AG09309 (cell line): Measurements from ENCODE around the gene SNX15.
A peak's percentile ranks its signal among the peaks of the same experiment; 100 is the strongest.

Source experiments
- DNase-seq: peaks from one replicate; pipeline ENCODE4 v3.0.0-alpha.2; 2010; ENCODE audit warnings: low read depth
- H3K4me3 ChIP-seq: 2 replicates; pipeline ENCODE4 v1.5.1; 2011; ENCODE audit warnings: mild to moderate bottlenecking, low read depth, low read length, moderate library complexity; ENCODE audit not compliant: control insufficient read depth
- TF ChIP-seq, protein P1 (sequence below): IDR thresholded peaks from 2 replicates; pipeline ENCODE4 v1.5.1; 2011; ENCODE audit warnings: mild to moderate bottlenecking, low read depth, low read length, inconsistent platforms; ENCODE audit not compliant: insufficient read depth, control insufficient read depth; ENCODE audit errors: missing control alignments

SNX15 gene

DNA sequence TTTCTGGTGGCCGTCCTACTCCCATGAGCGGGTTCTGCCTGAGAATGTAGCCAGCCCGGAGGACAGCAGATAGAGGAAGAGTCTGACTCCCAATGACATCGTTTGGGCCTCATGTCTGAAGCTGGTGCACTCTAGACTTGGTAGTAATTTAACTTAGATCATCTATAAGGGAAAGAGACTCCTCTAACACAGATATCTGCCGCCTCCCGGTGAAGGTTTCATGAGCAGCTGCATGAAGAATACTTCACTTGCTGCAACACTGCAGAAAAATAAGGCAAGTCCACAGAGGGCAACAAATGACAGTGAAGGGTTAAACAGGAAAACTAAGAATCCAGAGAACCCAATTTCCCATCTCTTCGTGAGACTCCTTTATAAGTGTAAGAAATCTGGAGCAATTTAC, 19.2 kb upstream of the SNX15 start:
- TF ChIP-seq, protein P1, sequence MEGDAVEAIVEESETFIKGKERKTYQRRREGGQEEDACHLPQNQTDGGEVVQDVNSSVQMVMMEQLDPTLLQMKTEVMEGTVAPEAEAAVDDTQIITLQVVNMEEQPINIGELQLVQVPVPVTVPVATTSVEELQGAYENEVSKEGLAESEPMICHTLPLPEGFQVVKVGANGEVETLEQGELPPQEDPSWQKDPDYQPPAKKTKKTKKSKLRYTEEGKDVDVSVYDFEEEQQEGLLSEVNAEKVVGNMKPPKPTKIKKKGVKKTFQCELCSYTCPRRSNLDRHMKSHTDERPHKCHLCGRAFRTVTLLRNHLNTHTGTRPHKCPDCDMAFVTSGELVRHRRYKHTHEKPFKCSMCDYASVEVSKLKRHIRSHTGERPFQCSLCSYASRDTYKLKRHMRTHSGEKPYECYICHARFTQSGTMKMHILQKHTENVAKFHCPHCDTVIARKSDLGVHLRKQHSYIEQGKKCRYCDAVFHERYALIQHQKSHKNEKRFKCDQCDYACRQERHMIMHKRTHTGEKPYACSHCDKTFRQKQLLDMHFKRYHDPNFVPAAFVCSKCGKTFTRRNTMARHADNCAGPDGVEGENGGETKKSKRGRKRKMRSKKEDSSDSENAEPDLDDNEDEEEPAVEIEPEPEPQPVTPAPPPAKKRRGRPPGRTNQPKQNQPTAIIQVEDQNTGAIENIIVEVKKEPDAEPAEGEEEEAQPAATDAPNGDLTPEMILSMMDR: no peak
- H3K4me3 ChIP-seq: no peak overlapping the region
- DNase-seq: no peak

DNA sequence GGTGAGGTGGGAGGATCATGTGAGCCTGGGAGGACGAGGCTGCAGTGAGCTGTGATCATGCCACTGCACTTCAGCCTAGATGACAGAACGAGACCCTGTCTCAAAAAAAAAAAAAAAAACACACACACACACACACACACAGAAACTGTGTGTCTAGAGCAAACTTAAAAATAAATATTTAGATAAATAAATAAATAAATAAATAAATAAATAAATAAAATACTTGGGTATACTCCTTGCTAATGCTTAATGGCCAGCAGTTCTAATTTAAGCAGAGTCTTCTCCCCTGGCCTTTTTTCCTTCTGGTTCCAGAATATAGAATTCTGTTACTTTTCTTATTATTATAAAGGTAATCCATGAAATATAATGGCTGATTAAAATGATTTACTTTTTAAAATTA, 18.4 kb upstream of the SNX15 start:
- DNase-seq: no peak

DNA sequence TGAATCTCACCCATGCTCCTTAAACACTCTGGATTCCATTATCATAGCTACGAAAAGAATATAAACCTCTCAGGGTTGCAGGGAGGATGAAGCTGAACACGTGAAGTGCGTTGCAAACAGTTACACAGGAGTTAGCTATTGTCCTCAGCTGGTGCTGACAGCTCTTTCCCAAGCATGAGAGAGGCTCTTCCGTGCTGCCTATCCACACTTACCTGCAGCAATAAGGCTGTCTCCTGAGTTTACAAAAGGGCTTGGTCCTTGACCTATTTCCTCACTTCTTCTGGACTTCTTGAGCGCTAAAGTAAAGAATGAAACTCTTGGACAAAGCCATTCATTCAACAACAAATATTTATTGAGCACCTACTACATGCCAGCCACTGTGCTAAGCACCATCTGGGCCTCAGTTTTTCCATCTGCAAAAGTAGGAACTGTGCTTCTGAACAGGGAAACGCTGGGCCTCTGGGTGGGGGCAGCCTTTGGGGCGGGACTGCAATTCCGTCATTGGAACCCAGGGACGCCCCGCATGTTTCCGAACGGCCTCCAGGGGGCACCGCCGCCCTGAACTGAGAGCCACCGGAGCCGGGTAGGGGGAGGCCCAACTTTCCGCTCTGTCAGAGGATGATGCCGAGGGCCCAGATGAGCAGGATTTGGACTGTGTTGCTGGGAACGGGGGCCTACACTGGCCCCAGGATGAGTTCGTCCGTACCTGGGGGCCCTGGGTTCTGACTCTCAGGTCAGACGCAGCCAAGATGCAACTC, 13.9 kb upstream of the SNX15 start:
- TF ChIP-seq, protein P1: peak; percentile 93
- H3K4me3 ChIP-seq: peak overlapping the region; percentile 82
- DNase-seq: peak; percentile 45

More for the DNA sequence above, 18.4 kb upstream of the SNX15 start:
- TF ChIP-seq, protein P1: no peak
- H3K4me3 ChIP-seq: no peak overlapping the region

DNA sequence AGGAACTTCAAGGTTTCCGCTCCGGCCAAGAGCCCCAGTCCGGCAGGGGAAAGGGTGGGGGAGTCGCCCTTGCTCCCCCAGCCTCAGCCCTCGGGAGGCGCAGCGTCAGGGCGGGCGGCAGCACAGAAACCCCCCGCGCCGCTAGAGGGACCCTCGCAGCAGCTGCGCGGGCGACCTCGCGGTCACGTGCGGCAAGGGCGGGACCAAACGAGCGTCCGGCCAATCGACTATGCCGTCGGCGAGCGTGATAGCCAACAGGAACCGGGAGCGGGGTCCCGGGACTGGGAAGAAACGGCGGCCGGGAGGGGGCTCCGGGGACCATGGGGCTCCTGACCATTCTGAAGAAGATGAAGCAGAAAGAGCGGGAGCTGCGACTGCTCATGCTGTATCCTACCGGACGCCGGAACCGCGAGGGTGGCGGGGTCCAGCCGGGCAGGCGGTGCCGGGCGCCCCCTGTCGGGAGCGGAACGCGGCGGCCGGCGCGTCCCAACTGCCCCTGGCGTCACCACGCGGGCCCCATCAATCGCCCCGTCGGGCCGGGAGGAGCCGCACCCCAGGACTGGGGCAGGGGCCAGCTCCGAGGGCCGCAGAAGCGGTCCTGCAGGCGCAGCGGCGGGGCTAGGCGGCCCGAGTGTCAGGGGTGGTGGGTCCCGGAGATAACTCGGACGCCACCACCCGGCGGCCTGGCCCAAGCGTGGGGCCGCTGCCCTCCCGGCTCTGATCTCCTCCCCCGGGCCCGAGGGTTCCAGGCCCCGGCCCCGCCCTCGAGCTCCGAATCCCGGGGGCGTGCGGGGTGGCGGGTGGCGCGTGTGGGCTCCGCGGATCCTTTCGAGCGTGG, 13.1 kb upstream of the SNX15 start, which contains the start of gene ARL2:
Gene ARL2 (plus strand): TSS at position 273 of the 838 bp plus-strand sequence. CDS start 48 bp downstream, at position 321.
- TF ChIP-seq, protein P1: peak; percentile 53
- DNase-seq: peak; percentile 45
- H3K4me3 ChIP-seq: peak within 1 kb of the TSS; percentile 82

DNA sequence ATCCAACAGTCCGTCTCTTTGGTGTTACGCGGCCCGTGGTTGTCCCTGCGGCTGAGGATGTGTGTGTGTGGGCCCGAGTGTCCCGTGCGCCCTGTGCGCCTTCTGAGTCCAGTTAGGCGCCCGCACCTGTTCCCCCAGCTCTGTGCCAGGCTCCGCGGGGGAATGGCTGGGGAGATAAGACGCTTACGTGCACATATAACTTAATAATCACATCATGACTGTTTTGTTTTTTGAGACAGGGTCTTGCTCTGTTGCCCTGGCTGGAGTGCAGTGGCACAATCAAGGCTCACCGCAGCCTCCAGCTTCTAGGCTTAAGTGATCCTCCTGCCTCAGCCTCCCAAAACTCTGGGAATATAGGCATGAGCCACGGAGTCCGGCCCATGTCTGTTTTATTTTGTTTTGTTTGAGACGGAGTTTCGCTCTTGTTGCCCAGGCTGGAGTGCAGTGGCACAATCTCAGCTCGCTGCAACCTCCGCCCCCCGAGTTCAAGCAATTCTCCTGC, 12.5 kb upstream of the SNX15 start:
- TF ChIP-seq, protein P1: no peak
- DNase-seq: no peak
- peak overlapping the region; percentile 82 for H3K4me3 ChIP-seq

DNA sequence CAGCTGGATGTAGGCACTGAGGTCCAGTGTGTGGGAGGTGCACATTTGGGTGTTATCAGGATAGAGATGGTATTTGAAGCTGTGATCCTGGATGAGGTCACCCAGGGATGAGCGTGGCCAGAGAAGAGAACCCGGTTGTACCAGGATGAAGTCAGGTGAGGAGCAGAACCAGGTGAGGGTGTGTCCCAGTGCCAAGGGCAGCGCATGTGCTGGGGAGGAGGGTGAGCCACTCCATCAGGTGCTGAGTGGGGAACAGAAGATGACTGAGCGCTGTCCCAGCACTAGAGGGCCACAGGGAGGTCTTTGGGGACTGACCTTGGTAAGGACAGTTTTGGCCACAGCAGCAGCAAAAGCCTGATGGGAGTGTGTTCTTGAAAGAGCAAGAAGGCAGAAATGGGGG, 10.5 kb upstream of the SNX15 start:
- TF ChIP-seq, protein P1: no peak
- no peak for DNase-seq
- no peak overlapping the region for H3K4me3 ChIP-seq
